Testis (tissue), 3 donors: ENCODE results near the gene MAPK6. TPM values are rescaled to one million over a fixed set of nuclear protein-coding genes. Genes with fewer than 3 reads are reported as not detected.
"Not testable (repeated sequence)": the region's sequence is repeated elsewhere in the genome, so short reads cannot be mapped to it uniquely, and the experiment has no call there.

Source experiments
- DNase-seq: peaks from one replicate; pipeline ENCODE4 v3.0.0-alpha.2; 2019
- H3K27ac ChIP-seq, 2 donors: fragments of 200-600 bp; sonication (generic); one replicate each; pipeline ENCODE4 v1.5.1; 2019
- H3K27me3 ChIP-seq: fragments of 200-600 bp; sonication (generic); one replicate; pipeline ENCODE4 v1.5.1; 2019
- H3K36me3 ChIP-seq: fragments of 200-600 bp; sonication (generic); one replicate; pipeline ENCODE4 v1.5.1; 2017; ENCODE audit warnings: low read depth; ENCODE audit errors: missing control alignments
- H3K4me1 ChIP-seq: fragments of 200-600 bp; sonication (generic); one replicate; pipeline ENCODE4 v1.5.1; 2019
- H3K4me3 ChIP-seq, 2 donors: fragments of 200-600 bp; sonication (generic); one replicate each; pipeline ENCODE4 v1.5.1; 2017 to 2019
- H3K9me3 ChIP-seq: fragments of 200-600 bp; sonication (generic); one replicate; pipeline ENCODE4 v1.5.1; 2017
- CTCF ChIP-seq, 3 experiments: fragments of 450-650 bp in 2 of 3; fragments of 200-600 bp in 1 of 3; sonication (generic) in 1 of 3; IDR thresholded peaks; one replicate each; pipeline ENCODE4 v1.5.1; 2016 to 2019; ENCODE audit warnings: antibody characterized with exemption in 3 of 3, mild to moderate bottlenecking in 2 of 3, moderate library complexity in 1 of 3
- POLR2A ChIP-seq: fragments of 450-650 bp; IDR thresholded peaks from one replicate; pipeline ENCODE4 v1.6.1; 2017; ENCODE audit warnings: antibody characterized with exemption, mild to moderate bottlenecking, moderate library complexity
- WGBS, 2 donors: methylation state at CpG; one replicate each; pipeline ENCODE4 v1.1.5; 2018; 5-methylcytosine and 5-hydroxymethylcytosine counted together
- intact Hi-C: fragments of 100-400 bp; cut with DNase I; formaldehyde crosslinking; loops from one replicate; pipeline ENCODE4 v1.15.1; 2023; ENCODE audit warnings: low total_unique reads
- polyA plus RNA-seq: library from polyadenylated mRNA; stranded (reverse); fragments of 350-450 nt; fragmentation: Illumina TruSeq; extraction: RNeasy Lipid Tissue Mini Kit (QIAGEN cat#74804); gene quantifications from one replicate; pipeline ENCODE4 v1.2.3, GENCODE V29; 2014; ENCODE audit warnings: low read depth, low replicate concordance; ENCODE audit not compliant: insufficient read depth
- total RNA-seq, 2 donors: library from RNA; depleted of rRNA; stranded (reverse); fragments of >200 nt; gene quantifications; one replicate each; pipeline ENCODE4 v1.2.3, GENCODE V29; 2016

Gene MAPK6
- total and polyA plus RNA-seq, 3 donors from 2014 or later: 50.6 to 58.8 (median 57.6) TPM

GRCh38 chr15:52037889-52038505 is 19.0 kb downstream of the MAPK6 start:
- H3K27ac ChIP-seq: no peak overlapping the region
- no peak for DNase-seq
- no peak overlapping the region for H3K4me3 ChIP-seq
- peaks cover 30% of the 10 kb centered on the region for H3K4me1 ChIP-seq
- 57 to 79% methylated on average over 2 of the region's 2 CpGs for WGBS, 2 donors
- TF ChIP-seq POLR2A: no peak
- TF ChIP-seq CTCF (IDR thresholded peaks at IDR 0.05): no peak
- H3K9me3 ChIP-seq: no peaks in the 10 kb centered on the region
- intact Hi-C loops: no loop called here
- H3K36me3 ChIP-seq: no peaks in the 10 kb centered on the region
- no peaks in the 10 kb centered on the region for H3K27me3 ChIP-seq

GRCh38 chr15:52039925-52040781 is 21.1 kb downstream of the MAPK6 start:
- Histone ChIP-seq H3K27me3 (no peaks in the 10 kb centered on the region), H3K9me3 (no peaks in the 10 kb centered on the region), H3K27ac (peak overlapping the region; percentile 59 to 60), H3K4me3 (no peak overlapping the region), H3K4me1 (peaks cover 30% of the 10 kb centered on the region), H3K36me3 (no peaks in the 10 kb centered on the region)
- intact Hi-C loops: no loop called here
- no peak for TF ChIP-seq POLR2A
- TF ChIP-seq CTCF (IDR thresholded peaks at IDR 0.05): no peak
- 34 to 42% methylated on average over 3 of the region's 3 CpGs for WGBS, 2 donors
- peak; percentile 83 for DNase-seq

DNA sequence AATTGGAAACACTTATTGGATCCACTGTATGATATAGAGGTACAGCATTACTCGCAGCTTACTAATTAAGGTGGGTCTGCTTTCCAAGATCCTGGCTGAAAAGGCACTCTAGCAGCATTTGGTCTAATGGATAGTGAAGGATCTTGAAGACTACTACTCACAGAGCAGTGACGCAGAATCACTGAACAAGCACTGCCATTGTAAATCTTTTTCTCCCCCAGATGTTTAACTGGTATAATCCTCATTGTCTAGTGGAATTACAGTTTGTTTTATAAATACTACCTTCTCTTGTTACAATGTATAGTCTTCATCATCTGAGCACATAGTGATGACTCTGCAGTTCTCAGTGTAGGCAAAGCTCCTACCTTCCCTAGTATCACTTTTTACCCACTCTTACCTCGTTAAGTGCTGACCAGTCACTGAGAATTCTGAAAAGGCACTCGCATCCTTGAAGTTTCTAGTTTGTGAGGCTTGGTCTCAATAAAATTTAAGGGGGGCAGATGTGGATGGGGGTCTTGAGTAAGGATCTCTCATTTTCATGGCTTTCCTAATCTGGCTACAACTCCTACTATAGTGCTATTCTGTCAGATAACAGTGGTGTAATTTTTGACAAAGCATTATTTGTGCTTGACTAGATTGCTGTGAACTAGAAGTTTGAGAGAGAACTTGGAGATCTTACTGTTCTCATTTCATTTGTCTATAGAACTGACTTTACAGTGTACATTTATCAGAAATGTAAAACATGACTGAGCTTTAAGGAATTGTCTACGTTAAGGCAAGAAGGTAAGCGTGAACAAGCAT is 23.2 kb downstream of the MAPK6 start:
- TF ChIP-seq CTCF (IDR thresholded peaks at IDR 0.05) (no peak), POLR2A (no peak)
- H3K36me3 ChIP-seq: no peaks in the 10 kb centered on the region
- WGBS, 2 donors: 70 to 80% methylated on average over 6 of the region's 6 CpGs
- no peak for DNase-seq
- peaks cover 36% of the 10 kb centered on the region for H3K4me1 ChIP-seq
- H3K27me3 ChIP-seq: no peaks in the 10 kb centered on the region
- intact Hi-C loops: no loop called here
- peak overlapping the region; percentile 0 to 54 for H3K27ac ChIP-seq
- H3K4me3 ChIP-seq: no peak overlapping the region
- no peaks in the 10 kb centered on the region for H3K9me3 ChIP-seq

DNA sequence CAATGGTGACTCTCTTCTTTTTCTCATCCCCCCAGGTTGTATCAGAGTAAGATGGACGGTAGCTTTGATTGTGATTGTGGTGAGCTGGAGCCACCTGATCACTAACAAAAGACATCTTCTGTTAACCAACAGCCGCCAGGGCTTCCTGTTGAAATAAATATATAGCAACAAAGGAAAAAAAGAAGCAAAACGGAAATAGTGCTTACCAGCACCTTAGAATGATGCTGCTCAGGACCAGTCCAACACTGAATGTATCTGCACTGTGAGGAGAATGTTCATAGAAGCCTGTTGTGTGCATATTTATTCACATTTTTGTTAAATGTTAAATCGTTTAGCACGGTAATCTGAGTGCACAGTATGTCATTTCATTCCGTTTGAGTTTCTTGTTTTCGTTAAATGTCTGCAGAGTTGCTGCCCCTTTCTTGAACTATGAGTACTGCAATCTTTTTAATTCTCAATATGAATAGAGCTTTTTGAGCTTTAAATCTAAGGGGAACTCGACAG is 26.8 kb downstream of the MAPK6 start:
- H3K4me3 ChIP-seq, intact Hi-C loops, H3K9me3 ChIP-seq, H3K27ac ChIP-seq, DNase-seq, H3K27me3 ChIP-seq, H3K36me3 ChIP-seq: not testable (repeated sequence)
- H3K4me1 ChIP-seq: peaks cover 17% of the 10 kb centered on the region
- WGBS, 2 donors: 79 to 83% methylated on average over 8 of the region's 8 CpGs

GRCh38 chr15:52046552-52046951 is 27.5 kb downstream of the MAPK6 start:
- 64 to 90% methylated on average over 5 of the region's 5 CpGs for whole genome bisulfite sequencing, 2 donors
- H3K27ac ChIP-seq, H3K9me3 ChIP-seq, DNase-seq, H3K27me3 ChIP-seq, H3K36me3 ChIP-seq, H3K4me3 ChIP-seq, intact Hi-C loops: not testable (repeated sequence)
- H3K4me1 ChIP-seq: peaks cover 17% of the 10 kb centered on the region
